GM18505 (cell line): ENCODE data around the gene DNAJC5G.
"Not testable (repeated sequence)": the region's sequence is repeated elsewhere in the genome, so short reads cannot be mapped to it uniquely, and the experiment has no call there.

Source experiments
- ATAC-seq: cut with Tn5 transposase; IDR thresholded peaks from one replicate; pipeline ENCODE4 v1.9.1; 2021; ENCODE audit not compliant: unreplicated experiment
- POLR2A ChIP-seq: IDR thresholded peaks from 4 replicates; pipeline ENCODE4 v1.6.1; 2011; ENCODE audit warnings: borderline replicate concordance; ENCODE audit not compliant: insufficient read depth, insufficient read length; ENCODE audit errors: extremely low read depth

The DNAJC5G gene

DNA sequence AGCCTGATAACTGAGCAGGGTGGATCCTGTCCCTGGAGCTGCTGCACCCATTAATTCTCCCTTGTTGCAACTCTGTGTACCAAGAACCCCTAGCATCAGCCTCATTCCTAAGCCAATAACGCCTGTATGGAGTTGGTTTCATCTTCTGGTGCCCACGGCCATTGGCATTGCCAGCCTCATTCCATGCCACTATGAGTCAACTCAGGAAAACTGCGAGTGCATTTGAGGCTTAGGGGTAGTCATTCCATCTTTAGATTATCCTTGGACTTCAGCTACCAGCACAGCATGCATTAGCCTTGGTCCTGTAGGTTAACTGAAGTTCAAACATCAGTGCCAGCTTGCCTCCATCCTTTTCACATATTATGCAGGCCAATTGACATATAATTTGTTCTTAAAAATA lies 5.6 kb downstream of the DNAJC5G start:
- no peak for ATAC-seq
- no peak for TF ChIP-seq POLR2A

DNA sequence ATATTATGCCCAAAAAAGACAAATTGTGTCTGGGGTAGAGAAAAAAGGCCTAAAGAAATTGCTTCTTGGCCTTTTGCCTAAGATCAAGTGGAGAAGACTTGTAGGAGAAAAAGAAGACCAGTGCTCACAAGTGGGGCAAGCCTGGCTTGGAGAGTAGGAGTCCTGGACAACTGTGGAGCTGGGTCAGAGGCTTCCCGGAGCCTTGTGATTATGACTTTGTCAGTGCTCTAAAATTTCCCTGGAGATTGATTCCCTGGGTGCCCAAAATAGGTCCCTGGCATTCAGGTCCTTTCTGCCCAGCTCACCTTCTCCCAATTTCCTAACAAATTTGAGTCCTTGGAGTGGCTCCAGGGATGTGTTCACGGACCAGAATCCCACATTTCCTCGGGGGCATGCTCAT lies 6.2 kb downstream of the DNAJC5G start:
- no peak for TF ChIP-seq POLR2A
- no peak for ATAC-seq

DNA sequence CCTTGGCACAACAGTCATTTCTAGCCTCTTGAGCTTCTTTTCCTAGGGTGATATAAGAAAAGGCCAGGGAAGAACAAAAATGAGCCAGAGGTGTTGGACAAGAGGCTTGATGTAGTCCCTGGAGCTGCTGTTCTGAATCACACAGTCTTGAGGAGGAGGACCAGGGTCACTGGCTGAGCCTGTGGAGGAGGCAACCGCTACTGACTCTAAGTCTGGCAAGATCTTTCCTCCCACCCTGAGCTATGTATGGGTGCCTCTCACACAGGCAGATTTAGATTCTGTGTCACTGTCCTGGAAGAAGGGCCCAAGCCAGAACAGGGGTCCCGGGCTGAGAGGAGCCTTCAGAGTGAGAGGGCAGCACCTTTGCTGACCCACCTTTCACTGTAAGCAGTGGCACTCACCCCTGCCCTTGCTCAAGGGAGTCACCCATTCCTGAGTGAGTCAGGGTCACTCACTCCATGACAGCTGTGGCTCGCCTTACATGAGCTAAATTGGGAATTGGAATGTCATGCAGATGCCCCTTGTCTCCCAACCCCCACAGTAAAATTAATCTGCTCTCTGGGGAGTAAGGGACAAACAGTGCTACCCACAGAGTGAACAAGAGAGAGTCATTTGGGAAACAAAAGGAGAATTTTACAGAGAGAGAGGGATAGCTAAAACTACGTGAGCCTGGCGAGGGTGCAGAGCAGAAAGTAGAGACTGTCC lies 6.8 kb downstream of the DNAJC5G start, which contains the start of gene TRIM54:
TRIM54 (plus strand) TSS at position 575 of the 705 bp plus-strand sequence. CDS start 303 bp downstream, outside the sequence.
- no peak for TF ChIP-seq POLR2A
- ATAC-seq: no peak

DNA sequence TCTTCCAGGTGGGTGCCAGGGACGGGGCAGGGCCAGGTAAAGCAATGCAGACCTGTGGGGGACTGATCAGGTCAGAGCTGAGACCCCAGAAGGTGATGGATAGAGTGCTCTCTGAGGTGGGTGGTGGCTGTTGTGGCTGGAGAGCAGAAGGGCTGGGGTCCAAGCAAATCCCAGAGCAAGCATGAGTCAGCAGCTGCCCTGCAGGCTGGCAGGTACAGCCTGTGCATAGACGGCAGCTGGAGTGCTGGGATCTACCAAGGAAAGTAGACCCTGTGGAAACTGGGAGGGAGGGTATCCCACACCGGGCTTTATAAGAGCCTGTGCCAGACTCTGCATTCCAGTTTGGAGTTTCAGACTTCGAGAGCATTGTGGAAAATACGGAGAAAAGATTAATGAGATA lies 7.7 kb downstream of the DNAJC5G start:
- ATAC-seq: no peak
- no peak for TF ChIP-seq POLR2A

DNA sequence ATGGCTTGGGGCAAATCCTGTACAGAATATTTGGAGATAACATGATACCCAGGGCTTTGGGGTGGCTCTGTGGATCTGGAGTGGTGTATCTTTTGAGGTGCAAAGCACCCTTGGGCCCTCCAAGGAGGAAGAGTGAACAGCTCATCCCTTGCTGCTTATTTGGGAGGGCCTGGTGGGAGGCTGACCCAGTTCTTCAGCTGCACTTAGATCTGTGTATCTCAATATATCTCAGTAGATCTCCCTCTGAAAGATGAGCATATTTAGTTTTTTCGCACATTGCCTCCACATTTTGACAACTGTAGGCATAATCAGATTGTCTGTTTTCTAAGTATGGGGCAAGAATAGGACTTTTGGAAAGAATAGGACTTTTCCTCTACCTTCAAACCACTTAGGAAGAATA lies 9.8 kb downstream of the DNAJC5G start:
- TF ChIP-seq POLR2A: no peak
- no peak for ATAC-seq

DNA sequence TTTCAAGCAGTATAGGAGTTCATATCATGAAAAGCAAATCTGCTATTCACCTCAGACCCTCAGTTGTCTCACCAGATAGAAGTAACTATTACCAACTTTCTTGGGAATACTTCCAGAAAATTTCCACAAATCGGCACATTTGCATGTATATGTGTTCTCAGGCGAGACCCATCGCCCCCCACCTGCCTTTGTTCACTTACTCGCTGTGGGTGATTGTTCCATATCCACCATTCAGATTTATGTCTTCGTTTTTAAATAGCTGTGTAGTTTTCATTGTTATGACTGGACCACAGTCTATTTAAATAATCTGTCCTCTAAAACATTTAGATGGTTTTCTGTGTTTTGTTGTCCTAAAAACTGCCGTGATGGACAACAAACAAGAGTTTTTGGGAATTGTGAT lies 10.2 kb downstream of the DNAJC5G start:
- TF ChIP-seq POLR2A: no peak
- ATAC-seq: no peak

DNA sequence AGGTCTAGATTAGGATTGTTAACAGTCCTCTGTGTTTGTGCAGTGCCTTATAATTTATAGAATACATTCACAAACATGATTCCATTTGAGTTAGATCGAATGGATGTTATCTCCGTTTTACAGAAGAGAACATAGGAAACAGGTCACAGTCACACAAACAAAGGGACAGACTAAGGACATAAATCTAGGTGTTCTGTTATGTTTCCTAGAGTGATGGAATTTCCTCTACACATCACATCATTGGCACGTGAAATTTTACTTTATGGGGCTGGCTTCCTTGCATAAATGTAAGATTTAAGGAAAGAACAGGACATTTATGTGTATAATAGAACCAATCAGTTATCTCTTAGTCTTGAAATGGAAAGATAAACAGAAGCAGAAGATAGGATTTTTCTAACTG lies 13.4 kb downstream of the DNAJC5G start:
- TF ChIP-seq POLR2A: no peak
- no peak for ATAC-seq

DNA sequence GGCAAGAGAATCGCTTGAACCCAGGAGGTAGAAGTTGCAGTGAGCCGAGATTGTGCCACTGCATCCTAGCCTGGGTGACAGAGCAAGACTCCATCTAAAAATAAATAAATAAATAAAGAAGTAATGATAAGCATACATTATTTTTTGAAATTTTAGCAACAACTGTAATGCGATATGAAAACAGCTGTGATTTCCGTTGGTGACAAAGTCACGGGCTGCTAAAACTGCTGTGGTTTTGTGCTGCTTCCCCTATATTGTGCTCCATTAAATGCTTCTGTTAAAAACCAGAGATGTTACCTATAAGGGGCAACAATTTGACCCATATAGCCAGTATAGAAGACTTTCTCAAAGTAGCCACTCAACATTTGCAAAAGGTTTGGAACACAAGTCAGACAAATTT lies 15.3 kb downstream of the DNAJC5G start:
- TF ChIP-seq POLR2A: no peak
- no peak for ATAC-seq

DNA sequence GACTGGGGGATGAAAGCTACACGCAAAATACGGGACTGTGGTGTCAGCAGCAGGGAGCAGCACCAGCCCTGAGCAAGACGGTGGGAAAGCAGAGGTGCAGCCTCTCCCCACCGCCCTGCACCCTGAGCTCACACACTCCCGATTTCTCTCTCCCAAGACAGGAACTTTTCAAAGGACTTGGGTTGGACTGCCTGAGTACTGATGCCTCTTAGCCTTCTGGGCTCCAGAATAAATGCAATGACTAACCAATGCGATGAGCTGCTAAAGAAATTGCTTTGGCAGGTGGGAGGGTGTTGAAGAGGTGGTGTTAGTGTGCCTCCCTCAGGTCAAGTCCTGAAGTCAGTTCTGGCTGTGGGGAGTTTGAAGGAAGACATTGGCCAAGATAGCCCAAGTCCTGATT lies 16.6 kb downstream of the DNAJC5G start:
- TF ChIP-seq POLR2A: no peak
- no peak for ATAC-seq

DNA sequence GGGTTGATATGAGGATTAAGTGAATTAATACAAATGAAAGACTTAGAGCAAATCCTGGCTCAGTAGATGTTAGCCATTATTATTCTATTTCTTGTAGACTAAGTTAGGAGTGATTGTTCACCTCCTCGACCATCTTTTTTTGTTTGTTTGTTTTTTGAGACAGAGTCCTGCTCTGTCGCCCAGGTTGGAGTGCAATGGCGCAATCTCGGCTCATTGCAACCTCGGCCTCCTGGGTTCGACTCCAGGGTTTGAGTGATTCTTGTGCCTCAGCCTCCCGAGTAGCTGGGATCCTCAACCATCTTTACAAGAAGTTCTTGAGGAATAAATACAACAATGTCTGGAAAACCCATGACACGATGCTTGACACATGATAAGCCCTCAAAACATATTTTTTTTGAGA lies 19.7 kb downstream of the DNAJC5G start:
- ATAC-seq: no peak
- TF ChIP-seq POLR2A: no peak

DNA sequence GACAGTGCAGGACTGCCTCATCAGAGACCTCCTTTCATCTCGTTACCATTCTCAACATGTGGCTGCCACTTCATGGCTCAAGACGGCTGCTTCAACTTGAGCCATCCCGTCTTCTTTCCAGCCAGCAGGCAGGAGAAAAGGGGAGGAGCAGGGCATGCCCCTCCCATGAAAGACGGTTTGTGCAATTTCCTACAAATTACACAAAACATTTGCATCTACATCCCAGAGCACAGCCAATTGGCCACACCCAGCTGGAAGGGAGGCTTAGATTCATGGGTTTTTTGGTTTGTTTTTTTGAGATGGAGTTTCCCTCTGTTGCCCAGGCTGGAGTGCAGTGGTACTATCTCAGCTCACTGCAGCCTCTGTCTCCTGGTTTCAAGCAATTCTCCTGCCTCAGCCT lies 21.2 kb downstream of the DNAJC5G start:
- no peak for TF ChIP-seq POLR2A
- ATAC-seq: no peak

DNA sequence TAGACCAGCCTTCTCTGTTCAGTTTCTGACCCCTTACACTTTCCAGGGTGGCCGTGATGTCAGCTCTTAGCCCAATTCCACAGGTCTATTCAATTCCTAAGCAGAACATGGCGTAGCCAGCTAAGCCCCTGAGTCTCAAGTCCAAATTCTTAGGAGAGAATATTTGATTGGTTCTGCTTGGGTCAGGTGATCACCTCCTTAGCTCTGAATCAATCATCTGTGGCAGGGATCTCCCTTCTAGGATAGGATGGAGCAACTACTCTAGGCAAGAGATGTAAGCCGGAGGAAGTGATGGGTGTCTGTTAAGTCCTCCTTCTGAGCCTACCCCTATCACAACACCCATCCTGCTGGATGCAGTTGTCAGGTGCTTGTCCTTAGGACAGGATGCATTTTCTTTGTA lies 22.0 kb downstream of the DNAJC5G start:
- no peak for TF ChIP-seq POLR2A
- ATAC-seq: no peak

DNA sequence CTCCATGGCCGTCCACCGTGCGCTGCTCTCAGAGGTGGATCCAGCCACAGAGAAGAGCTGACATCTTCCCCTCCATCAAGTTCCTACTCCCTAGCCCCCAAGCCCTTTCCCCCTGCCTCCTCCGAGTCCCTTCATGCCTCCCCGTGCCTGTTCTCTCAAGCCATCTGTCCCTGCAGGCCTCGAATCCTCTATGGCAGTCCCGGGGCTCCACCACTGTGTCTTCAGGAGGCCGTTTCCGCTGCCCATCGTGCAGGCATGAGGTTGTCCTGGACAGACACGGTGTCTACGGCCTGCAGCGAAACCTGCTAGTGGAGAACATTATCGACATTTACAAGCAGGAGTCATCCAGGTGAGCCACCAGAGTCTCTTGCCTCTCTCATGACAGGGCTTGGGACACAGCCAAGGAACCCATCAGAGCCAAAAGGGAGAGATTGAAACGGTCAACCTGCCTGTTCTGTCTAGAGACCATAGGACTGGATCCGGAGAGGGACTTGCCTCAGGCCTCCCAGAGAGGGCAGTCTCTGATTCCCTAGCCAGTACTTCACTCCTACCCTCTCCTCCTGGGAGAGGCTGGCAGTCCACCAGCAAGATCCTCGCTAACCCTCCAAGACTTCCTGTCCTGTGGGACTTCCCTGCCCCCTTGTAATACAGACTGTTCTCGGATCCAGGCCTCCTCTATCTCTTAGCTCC lies 23.3 kb downstream of the DNAJC5G start:
- no peak for TF ChIP-seq POLR2A
- no peak for ATAC-seq

DNA sequence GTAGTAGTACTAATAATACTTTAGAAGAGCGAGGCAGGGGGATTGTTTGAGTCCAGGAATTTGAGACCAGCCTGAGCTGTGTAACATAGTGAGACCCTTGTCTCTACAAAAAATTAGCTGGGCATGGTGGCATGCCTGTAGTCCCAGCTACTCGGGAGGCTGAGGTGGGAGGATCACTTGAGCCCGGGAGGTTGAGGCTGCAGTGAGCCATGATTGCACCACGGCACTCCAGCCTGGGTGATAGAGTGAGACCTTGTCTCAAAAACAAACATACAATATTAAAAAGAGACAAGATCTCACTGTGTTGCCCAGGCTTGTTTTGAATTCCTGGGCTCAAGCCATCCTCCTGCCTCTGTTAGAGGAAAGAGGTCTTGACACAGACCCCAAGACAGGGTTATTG lies 25.4 kb downstream of the DNAJC5G start:
- not testable (repeated sequence) for ATAC-seq
